Measurements from ENCODE around the gene GRIK4. TPM values are rescaled to one million over a fixed set of nuclear protein-coding genes. Genes with fewer than 3 reads are reported as not detected.
"Not testable (repeated sequence)": the region's sequence is repeated elsewhere in the genome, so short reads cannot be mapped to it uniquely, and the experiment has no call there.

The GRIK4 gene
- total RNA-seq, 1 donor from 2014 or later: 2.2 TPM

DNA sequence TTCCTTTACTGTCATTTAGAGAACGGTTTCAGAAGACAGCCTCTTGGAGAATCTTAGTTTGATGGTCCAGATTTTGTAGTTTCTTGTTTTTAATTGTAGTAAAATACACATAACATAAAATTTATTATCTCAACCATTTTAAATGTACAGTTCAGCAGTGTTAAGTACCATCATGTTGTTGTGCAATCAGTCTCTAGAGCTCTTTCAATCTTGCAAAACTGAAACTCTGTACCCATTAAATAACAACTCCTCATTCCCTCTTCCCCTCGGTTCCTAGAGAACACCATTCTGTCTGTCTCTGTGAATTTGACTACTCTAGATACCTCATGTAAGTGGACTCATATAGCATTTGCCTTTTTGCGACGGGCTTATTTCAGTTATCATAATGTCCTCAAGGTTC lies 69.8 kb downstream of the GRIK4 start:
- peaks cover 4% of the 10 kb centered on the region for H3K27me3 ChIP-seq (ENCODE audit: insufficient read depth, low read length)
- no peak for DNase-seq (ENCODE audit: low read depth)

DNA sequence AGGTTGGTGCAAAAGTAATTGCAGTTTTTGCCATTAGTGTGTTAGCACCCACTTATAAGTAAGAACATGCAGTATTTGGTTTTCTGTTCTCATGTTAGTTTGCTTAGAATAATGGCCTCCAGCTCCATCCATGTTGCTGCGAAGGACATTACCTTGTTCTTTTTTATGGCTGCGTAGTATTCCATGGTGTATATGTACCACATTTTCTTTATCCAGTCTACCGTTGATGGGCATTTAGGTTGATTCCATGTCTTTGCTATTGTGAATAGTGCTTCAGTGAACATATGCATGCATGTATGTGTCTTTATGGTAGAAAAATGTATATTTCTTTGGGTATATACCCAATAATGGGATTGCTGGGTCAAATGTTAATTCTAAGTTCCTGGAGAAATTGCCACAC lies 71.0 kb downstream of the GRIK4 start:
- H3K4me1 Mint-ChIP-seq (ENCODE audit: low read depth, unreplicated experiment); FAIRE-seq; H3K36me3 ChIP-seq (ENCODE audit: insufficient read depth, low read length); H3K36me3 Mint-ChIP-seq (ENCODE audit: low read depth, unreplicated experiment); H3K4me3 Mint-ChIP-seq (ENCODE audit: unreplicated experiment); H3K9ac ChIP-seq (ENCODE audit: low read length); H3K9me3 ChIP-seq (ENCODE audit: insufficient read depth, low read depth, low read length); H3K4me2 ChIP-seq (ENCODE audit: low read length); H3K79me2 ChIP-seq (ENCODE audit: insufficient read depth, low read length); H3K27ac Mint-ChIP-seq (ENCODE audit: unreplicated experiment); H4K20me1 ChIP-seq (ENCODE audit: insufficient read depth, low read length); H3K27ac ChIP-seq (ENCODE audit: low read depth, low read length); H2AFZ ChIP-seq (ENCODE audit: low read depth, low read length); H3K4me1 ChIP-seq (ENCODE audit: insufficient read depth, low read length); H3K27me3 ChIP-seq (ENCODE audit: insufficient read depth, low read length); H3K27me3 Mint-ChIP-seq (ENCODE audit: low read depth, unreplicated experiment); H3K4me3 ChIP-seq (ENCODE audit: insufficient read depth, low read depth, low read length); DNase-seq (ENCODE audit: low read depth); H3K9me3 Mint-ChIP-seq (ENCODE audit: unreplicated experiment): not testable (repeated sequence)

More for the DNA sequence above, 69.8 kb downstream of the GRIK4 start:
- Histone ChIP-seq H3K4me1 (ENCODE audit: insufficient read depth, low read length) (no peaks in the 10 kb centered on the region), H3K79me2 (ENCODE audit: insufficient read depth, low read length) (no peaks in the 10 kb centered on the region), H3K9ac (ENCODE audit: low read length) (no peak overlapping the region), H3K27ac (ENCODE audit: low read depth, low read length) (no peak overlapping the region), H2AFZ (ENCODE audit: low read depth, low read length) (no peak overlapping the region), H3K9me3 (ENCODE audit: insufficient read depth, low read depth, low read length) (peaks cover 3% of the 10 kb centered on the region), H3K4me2 (ENCODE audit: low read length) (no peak overlapping the region), H3K4me3 (ENCODE audit: insufficient read depth, low read depth, low read length) (no peak overlapping the region), H3K36me3 (ENCODE audit: insufficient read depth, low read length) (no peaks in the 10 kb centered on the region), H4K20me1 (ENCODE audit: insufficient read depth, low read length) (no peaks in the 10 kb centered on the region)
- H3K36me3 Mint-ChIP-seq (ENCODE audit: low read depth, unreplicated experiment): peaks cover 8% of the 10 kb centered on the region
- no peak overlapping the region for H3K4me3 Mint-ChIP-seq (ENCODE audit: unreplicated experiment)
- FAIRE-seq: no peak
- no peak for TF ChIP-seq EZH2 (IDR thresholded peaks at IDR 0.05; ENCODE audit: insufficient read depth, low read length)
- TF ChIP-seq, protein P1, sequence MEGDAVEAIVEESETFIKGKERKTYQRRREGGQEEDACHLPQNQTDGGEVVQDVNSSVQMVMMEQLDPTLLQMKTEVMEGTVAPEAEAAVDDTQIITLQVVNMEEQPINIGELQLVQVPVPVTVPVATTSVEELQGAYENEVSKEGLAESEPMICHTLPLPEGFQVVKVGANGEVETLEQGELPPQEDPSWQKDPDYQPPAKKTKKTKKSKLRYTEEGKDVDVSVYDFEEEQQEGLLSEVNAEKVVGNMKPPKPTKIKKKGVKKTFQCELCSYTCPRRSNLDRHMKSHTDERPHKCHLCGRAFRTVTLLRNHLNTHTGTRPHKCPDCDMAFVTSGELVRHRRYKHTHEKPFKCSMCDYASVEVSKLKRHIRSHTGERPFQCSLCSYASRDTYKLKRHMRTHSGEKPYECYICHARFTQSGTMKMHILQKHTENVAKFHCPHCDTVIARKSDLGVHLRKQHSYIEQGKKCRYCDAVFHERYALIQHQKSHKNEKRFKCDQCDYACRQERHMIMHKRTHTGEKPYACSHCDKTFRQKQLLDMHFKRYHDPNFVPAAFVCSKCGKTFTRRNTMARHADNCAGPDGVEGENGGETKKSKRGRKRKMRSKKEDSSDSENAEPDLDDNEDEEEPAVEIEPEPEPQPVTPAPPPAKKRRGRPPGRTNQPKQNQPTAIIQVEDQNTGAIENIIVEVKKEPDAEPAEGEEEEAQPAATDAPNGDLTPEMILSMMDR (IDR thresholded peaks at IDR 0.05; ENCODE audit: insufficient read depth, low read depth, low read length): no peak
- no peak overlapping the region for H3K27ac Mint-ChIP-seq (ENCODE audit: unreplicated experiment)
- no peaks in the 10 kb centered on the region for H3K4me1 Mint-ChIP-seq (ENCODE audit: low read depth, unreplicated experiment)
- peaks cover 9% of the 10 kb centered on the region for H3K9me3 Mint-ChIP-seq (ENCODE audit: unreplicated experiment)
- peaks cover 11% of the 10 kb centered on the region for H3K27me3 Mint-ChIP-seq (ENCODE audit: low read depth, unreplicated experiment)

DNA sequence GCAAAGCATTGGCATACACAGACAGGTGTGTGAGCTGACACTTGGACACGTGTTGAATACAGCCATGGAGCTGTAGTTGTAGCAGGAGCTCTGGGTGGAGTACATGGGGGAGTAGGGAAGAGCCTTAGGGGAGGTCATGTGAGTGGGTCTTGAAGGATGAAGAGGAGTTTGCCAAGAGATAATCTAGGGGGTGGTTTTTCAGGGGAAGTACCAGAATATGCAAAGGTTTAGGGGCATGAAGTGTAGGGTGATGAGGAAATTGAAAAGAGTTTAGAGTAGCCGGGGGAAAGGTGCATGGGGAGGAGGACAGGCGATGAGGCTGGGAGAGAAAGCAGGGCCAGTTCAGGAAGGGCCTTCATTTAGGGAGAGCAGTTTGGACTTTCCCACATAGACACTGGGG lies 74.5 kb downstream of the GRIK4 start:
- no peaks in the 10 kb centered on the region for H3K79me2 ChIP-seq (ENCODE audit: insufficient read depth, low read length)
- peaks cover 8% of the 10 kb centered on the region for H3K27me3 Mint-ChIP-seq (ENCODE audit: low read depth, unreplicated experiment)
- DNase-seq (ENCODE audit: low read depth): no peak

More for the DNA sequence above, 74.5 kb downstream of the GRIK4 start:
- H3K9me3 ChIP-seq (ENCODE audit: insufficient read depth, low read depth, low read length): peaks cover 3% of the 10 kb centered on the region
- no peak overlapping the region for H3K4me3 ChIP-seq (ENCODE audit: insufficient read depth, low read depth, low read length)
- H3K4me3 Mint-ChIP-seq (ENCODE audit: unreplicated experiment): no peak overlapping the region
- H3K27me3 ChIP-seq (ENCODE audit: insufficient read depth, low read length): peaks cover 3% of the 10 kb centered on the region
- H3K36me3 ChIP-seq (ENCODE audit: insufficient read depth, low read length): no peaks in the 10 kb centered on the region
- peaks cover 3% of the 10 kb centered on the region for H3K4me1 ChIP-seq (ENCODE audit: insufficient read depth, low read length)
- H3K36me3 Mint-ChIP-seq (ENCODE audit: low read depth, unreplicated experiment): peaks cover 4% of the 10 kb centered on the region
- H3K27ac ChIP-seq (ENCODE audit: low read depth, low read length): no peak overlapping the region
- H3K27ac Mint-ChIP-seq (ENCODE audit: unreplicated experiment): no peak overlapping the region
- no peak for FAIRE-seq
- peaks cover 5% of the 10 kb centered on the region for H3K4me1 Mint-ChIP-seq (ENCODE audit: low read depth, unreplicated experiment)
- no peak overlapping the region for H3K9ac ChIP-seq (ENCODE audit: low read length)
- no peak for TF ChIP-seq EZH2 (IDR thresholded peaks at IDR 0.05; ENCODE audit: insufficient read depth, low read length)
- TF ChIP-seq, protein P1 (IDR thresholded peaks at IDR 0.05; ENCODE audit: insufficient read depth, low read depth, low read length): no peak
- no peak overlapping the region for H2AFZ ChIP-seq (ENCODE audit: low read depth, low read length)
- H3K4me2 ChIP-seq (ENCODE audit: low read length): no peak overlapping the region
- H4K20me1 ChIP-seq (ENCODE audit: insufficient read depth, low read length): no peaks in the 10 kb centered on the region
- H3K9me3 Mint-ChIP-seq (ENCODE audit: unreplicated experiment): peaks cover 9% of the 10 kb centered on the region
